GM13976 (cell line): ENCODE measurements around the gene DPP3.
A peak's percentile ranks its signal among the peaks of the same experiment; 100 is the strongest.
"Not testable (repeated sequence)": the region's sequence is repeated elsewhere in the genome, so short reads cannot be mapped to it uniquely, and the experiment has no call there.

Source experiments
- DNase-seq: peaks from one replicate; pipeline ENCODE4 v3.0.0; 2012; ENCODE audit warnings: low spot score
- CTCF ChIP-seq: IDR thresholded peaks from 2 replicates; pipeline ENCODE4 v1.5.1; 2012; ENCODE audit warnings: borderline replicate concordance, mild to moderate bottlenecking; ENCODE audit not compliant: insufficient read depth; ENCODE audit errors: extremely low read depth, missing control alignments, control extremely low read depth
- in situ Hi-C: fragments of 300-500 bp; cut with MboI; formaldehyde crosslinking; loops from one replicate; pipeline ENCODE4 v1.12.0; 2022; ENCODE audit warnings: low sequenced_read_pairs, mixed read lengths, inconsistent platforms; ENCODE audit not compliant: unreplicated experiment

DPP3 gene

GRCh38 chr11:66541892-66542291 is 61.7 kb downstream of the DPP3 start:
- no peak for DNase-seq
- in situ Hi-C loops: no loop called here
- no peak for TF ChIP-seq CTCF

GRCh38 chr11:66542362-66542761 is 62.1 kb downstream of the DPP3 start:
- no peak for TF ChIP-seq CTCF
- DNase-seq: no peak
- in situ Hi-C loops: no loop called here

- peak; percentile 76 for DNase-seq
- in situ Hi-C loops: no loop called here
- peak; percentile 64 for TF ChIP-seq CTCF
These were observed 63.3 kb downstream of the DPP3 start for GRCh38 chr11:66543263-66544107.

- in situ Hi-C loops, DNase-seq: not testable (repeated sequence)
These were observed 64.7 kb downstream of the DPP3 start for GRCh38 chr11:66544952-66545351.

GRCh38 chr11:66545701-66546367 is 65.6 kb downstream of the DPP3 start, which contains the start of gene ZDHHC24:
Gene ZDHHC24 (minus strand): TSS chr11:66546048. CDS start chr11:66546003, 45 bp downstream.
- in situ Hi-C loops: no loop called here
- no peak for TF ChIP-seq CTCF
- DNase-seq: peak; percentile 99

GRCh38 chr11:66546368-66546965 is 66.2 kb downstream of the DPP3 start, which contains the start of gene ACTN3:
Gene ACTN3 (plus strand): TSS chr11:66546903. CDS start chr11:66546938, 35 bp downstream.
- DNase-seq: peak; percentile 67
- no peak for TF ChIP-seq CTCF
- in situ Hi-C loops: no loop called here
